ENCODE measurements around the gene PCDHGA2.
A peak's percentile ranks its signal among the peaks of the same experiment; 100 is the strongest.
"Not testable (repeated sequence)": the region's sequence is repeated elsewhere in the genome, so short reads cannot be mapped to it uniquely, and the experiment has no call there.

PCDHGA2 gene

DNA sequence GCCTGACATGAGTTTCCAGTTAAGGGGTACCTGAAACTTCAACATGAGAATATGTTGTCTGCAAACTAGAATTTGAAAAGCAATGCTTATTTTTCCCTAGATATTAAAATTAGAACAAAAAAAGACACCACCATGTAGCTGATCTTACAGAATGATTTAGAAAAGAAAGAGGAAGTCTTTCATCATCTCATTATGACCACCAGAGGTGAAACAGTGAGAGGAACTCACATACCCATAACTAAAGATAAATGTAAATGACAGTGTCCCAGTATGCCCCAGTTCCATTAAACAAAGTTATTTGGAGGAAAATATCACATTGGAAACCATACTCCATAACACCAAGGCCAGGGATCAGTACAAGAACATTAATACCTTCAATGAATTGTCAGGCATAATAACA lies 24.8 kb upstream of the PCDHGA2 start:
- H3K9me3 ChIP-seq (ENCODE audit: insufficient read depth, low read length) = peaks cover 12% of the 10 kb centered on the region; the same call in 1 of the 2 replicates
- peaks cover 8% of the 10 kb centered on the region; the same call in 1 of the 2 replicates for H3K4me1 ChIP-seq (ENCODE audit: low read length)
- H3K9ac ChIP-seq (ENCODE audit: low read length) = no peak overlapping the region
- H3K4me2 ChIP-seq (ENCODE audit: low read length) = no peak overlapping the region
- H3K4me3 ChIP-seq (ENCODE audit: low read length) = no peak overlapping the region
- peaks cover 43% of the 10 kb centered on the region for H3K36me3 ChIP-seq (replicated peaks; ENCODE audit: low read depth, low read length)
- no peaks in the 10 kb centered on the region for H3K27me3 ChIP-seq (ENCODE audit: low read depth, low read length)
- H3K27ac ChIP-seq (ENCODE audit: low read length) = no peak overlapping the region
- no peak for TF ChIP-seq EZH2phosphoT487 (IDR thresholded peaks at IDR 0.05; ENCODE audit: low read depth)
- TF ChIP-seq, protein P1, sequence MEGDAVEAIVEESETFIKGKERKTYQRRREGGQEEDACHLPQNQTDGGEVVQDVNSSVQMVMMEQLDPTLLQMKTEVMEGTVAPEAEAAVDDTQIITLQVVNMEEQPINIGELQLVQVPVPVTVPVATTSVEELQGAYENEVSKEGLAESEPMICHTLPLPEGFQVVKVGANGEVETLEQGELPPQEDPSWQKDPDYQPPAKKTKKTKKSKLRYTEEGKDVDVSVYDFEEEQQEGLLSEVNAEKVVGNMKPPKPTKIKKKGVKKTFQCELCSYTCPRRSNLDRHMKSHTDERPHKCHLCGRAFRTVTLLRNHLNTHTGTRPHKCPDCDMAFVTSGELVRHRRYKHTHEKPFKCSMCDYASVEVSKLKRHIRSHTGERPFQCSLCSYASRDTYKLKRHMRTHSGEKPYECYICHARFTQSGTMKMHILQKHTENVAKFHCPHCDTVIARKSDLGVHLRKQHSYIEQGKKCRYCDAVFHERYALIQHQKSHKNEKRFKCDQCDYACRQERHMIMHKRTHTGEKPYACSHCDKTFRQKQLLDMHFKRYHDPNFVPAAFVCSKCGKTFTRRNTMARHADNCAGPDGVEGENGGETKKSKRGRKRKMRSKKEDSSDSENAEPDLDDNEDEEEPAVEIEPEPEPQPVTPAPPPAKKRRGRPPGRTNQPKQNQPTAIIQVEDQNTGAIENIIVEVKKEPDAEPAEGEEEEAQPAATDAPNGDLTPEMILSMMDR (IDR thresholded peaks at IDR 0.05; ENCODE audit: low read depth, low read length) = no peak
- H4K20me1 ChIP-seq (ENCODE audit: insufficient read depth, low read length) = no peaks in the 10 kb centered on the region
- H2AFZ ChIP-seq (ENCODE audit: low read depth, low read length) = no peak overlapping the region
- peaks cover 39% of the 10 kb centered on the region for H3K79me2 ChIP-seq (ENCODE audit: low read length)

DNA sequence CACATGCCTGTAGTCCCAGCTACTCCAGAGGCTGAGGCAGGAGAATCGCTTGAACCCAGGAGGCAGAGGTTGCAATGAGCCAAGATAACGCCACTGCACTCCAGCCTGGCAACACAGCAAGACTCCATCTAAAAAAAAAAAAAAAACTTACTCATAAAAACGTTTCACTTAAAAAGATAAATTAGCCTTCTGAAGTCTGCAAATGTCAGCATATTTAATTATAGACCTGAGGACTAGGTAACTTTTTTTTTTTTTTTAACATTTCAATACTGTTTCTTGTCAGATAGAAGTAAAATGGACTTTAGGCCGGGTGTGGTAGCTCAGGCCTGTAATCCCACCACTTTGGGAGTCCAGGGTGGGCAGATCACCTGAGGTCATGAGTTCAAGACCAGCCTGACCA lies 21.6 kb upstream of the PCDHGA2 start:
- H3K4me1 ChIP-seq (ENCODE audit: low read length) = peaks cover 25% of the 10 kb centered on the region
- not testable (repeated sequence) for H2AFZ ChIP-seq (ENCODE audit: low read depth, low read length); H3K4me3 ChIP-seq (ENCODE audit: low read length); H3K27me3 ChIP-seq (ENCODE audit: low read depth, low read length); H3K4me2 ChIP-seq (ENCODE audit: low read length); H3K9ac ChIP-seq (ENCODE audit: low read length); H4K20me1 ChIP-seq (ENCODE audit: insufficient read depth, low read length); H3K27ac ChIP-seq (ENCODE audit: low read length)
- peaks cover 57% of the 10 kb centered on the region for H3K36me3 ChIP-seq (replicated peaks; ENCODE audit: low read depth, low read length)
- peaks cover 57% of the 10 kb centered on the region for H3K79me2 ChIP-seq (ENCODE audit: low read length)
- H3K9me3 ChIP-seq (ENCODE audit: insufficient read depth, low read length) = peaks cover 28% of the 10 kb centered on the region; the same call in 1 of the 2 replicates

DNA sequence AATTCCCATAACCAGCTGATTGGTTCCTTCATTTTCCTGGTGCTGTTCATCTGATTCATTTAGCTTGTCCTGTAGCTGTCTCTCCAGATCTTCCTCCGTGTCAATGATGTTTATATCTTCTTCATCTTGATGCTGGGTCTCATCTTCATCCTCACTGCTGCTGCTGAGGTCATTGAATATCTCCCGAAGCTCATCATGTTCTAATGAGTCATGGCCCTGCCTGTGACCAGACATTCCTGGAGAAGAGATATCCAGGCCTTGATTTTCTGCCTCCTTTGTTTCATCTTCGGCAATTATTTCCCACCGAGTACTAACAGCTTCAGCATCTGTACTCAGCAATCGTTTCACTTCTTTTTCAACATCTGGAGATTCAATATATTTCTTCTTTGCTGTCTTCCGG lies 19.4 kb upstream of the PCDHGA2 start:
- Histone ChIP-seq H2AFZ (ENCODE audit: low read depth, low read length) (no peak overlapping the region), H3K27me3 (ENCODE audit: low read depth, low read length) (no peaks in the 10 kb centered on the region), H4K20me1 (ENCODE audit: insufficient read depth, low read length) (no peaks in the 10 kb centered on the region), H3K9ac (ENCODE audit: low read length) (no peak overlapping the region), H3K36me3 (replicated peaks; ENCODE audit: low read depth, low read length) (peaks cover 47% of the 10 kb centered on the region), H3K79me2 (ENCODE audit: low read length) (peaks cover 50% of the 10 kb centered on the region), H3K4me2 (ENCODE audit: low read length) (peak overlapping the region; percentile 70; the same call in 1 of the 2 replicates), H3K4me1 (ENCODE audit: low read length) (peaks cover 26% of the 10 kb centered on the region), H3K27ac (ENCODE audit: low read length) (no peak overlapping the region), H3K4me3 (ENCODE audit: low read length) (peak overlapping the region; percentile 97; the same call in 1 of the 2 replicates), H3K9me3 (ENCODE audit: insufficient read depth, low read length) (peaks cover 30% of the 10 kb centered on the region; the same call in 1 of the 2 replicates)
- TF ChIP-seq, protein P1 (IDR thresholded peaks at IDR 0.05; ENCODE audit: low read depth, low read length) = no peak
- TF ChIP-seq EZH2phosphoT487 (IDR thresholded peaks at IDR 0.05; ENCODE audit: low read depth) = no peak

DNA sequence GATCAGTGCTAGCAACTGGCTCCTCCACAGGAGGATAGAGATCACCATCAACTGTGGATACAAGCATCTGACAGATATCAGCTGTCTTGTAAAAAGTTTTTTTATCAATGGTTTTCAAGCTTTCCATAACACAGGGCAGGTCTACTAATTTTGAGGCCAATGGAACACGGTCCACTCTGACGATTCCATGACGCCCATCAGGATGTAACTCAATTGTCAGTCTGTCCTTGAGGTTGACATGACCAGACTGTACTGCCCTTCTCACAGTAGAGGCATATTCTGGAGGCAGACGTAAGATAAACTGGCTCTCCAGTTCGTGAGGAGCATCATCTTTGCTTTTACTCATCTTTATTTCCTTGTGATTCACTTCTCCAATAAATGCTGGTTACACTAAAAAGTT lies 18.9 kb upstream of the PCDHGA2 start:
- Histone ChIP-seq H3K4me2 (ENCODE audit: low read length) (peak overlapping the region; percentile 70), H3K4me3 (ENCODE audit: low read length) (peak overlapping the region; percentile 97), H3K36me3 (replicated peaks; ENCODE audit: low read depth, low read length) (peaks cover 43% of the 10 kb centered on the region), H3K9ac (ENCODE audit: low read length) (peak overlapping the region; percentile 94; the same call in 1 of the 2 replicates), H4K20me1 (ENCODE audit: insufficient read depth, low read length) (no peaks in the 10 kb centered on the region), H3K4me1 (ENCODE audit: low read length) (peaks cover 25% of the 10 kb centered on the region), H3K27me3 (ENCODE audit: low read depth, low read length) (no peaks in the 10 kb centered on the region), H3K79me2 (ENCODE audit: low read length) (peaks cover 49% of the 10 kb centered on the region), H3K9me3 (ENCODE audit: insufficient read depth, low read length) (peaks cover 30% of the 10 kb centered on the region; the same call in 1 of the 2 replicates), H3K27ac (ENCODE audit: low read length) (peak overlapping the region; percentile 85; the same call in 1 of the 2 replicates), H2AFZ (ENCODE audit: low read depth, low read length) (no peak overlapping the region)
- TF ChIP-seq, protein P1 (IDR thresholded peaks at IDR 0.05; ENCODE audit: low read depth, low read length) = no peak
- TF ChIP-seq EZH2phosphoT487 (IDR thresholded peaks at IDR 0.05; ENCODE audit: low read depth) = no peak
